Esophagus muscularis mucosa (tissue), 4 donors: ENCODE data around the gene DSP. TPM values are rescaled to one million over a fixed set of nuclear protein-coding genes. Genes with fewer than 3 reads are reported as not detected.

Experiments
- DNase-seq: peaks from one replicate; pipeline ENCODE4 v3.0.0-alpha.2; 2017; ENCODE audit errors: extremely low spot score
- H3K27ac ChIP-seq, 4 donors: fragments of 200-600 bp; sonication (generic); replicated peaks in 1 of 4; 1 replicate in 3 of 4; 2 replicates in 1 of 4; pipeline ENCODE4 v1.5.1; 2016 to 2019; ENCODE audit warnings: mild to moderate bottlenecking in 1 of 4
- H3K27me3 ChIP-seq, 4 donors: fragments of 200-600 bp; sonication (generic); one replicate each; pipeline versions ENCODE4 v1.5.1 to v1.6.0; 2016 to 2019
- H3K36me3 ChIP-seq, 4 donors: fragments of 200-600 bp; sonication (generic); one replicate each; pipeline ENCODE4 v1.5.1; 2016 to 2019
- H3K4me1 ChIP-seq, 4 donors: fragments of 200-600 bp; sonication (generic); one replicate each; pipeline ENCODE4 v1.5.1; 2016 to 2019
- H3K4me3 ChIP-seq, 4 donors: fragments of 200-600 bp; sonication (generic); 1 replicate in 2 of 4; 2 replicates in 2 of 4; pipeline ENCODE4 v1.5.1; 2016 to 2019; ENCODE audit warnings: mild to moderate bottlenecking in 4 of 4, moderate library complexity in 1 of 4
- H3K9me3 ChIP-seq, 4 donors: fragments of 200-600 bp; sonication (generic); 1 replicate in 3 of 4; 2 replicates in 1 of 4; pipeline ENCODE4 v1.5.1; 2016 to 2019
- EP300 ChIP-seq: sonication (generic); formaldehyde crosslinking; IDR thresholded peaks from one replicate; pipeline ENCODE4 v1.6.1; 2017; ENCODE audit warnings: antibody characterized with exemption
- POLR2A ChIP-seq: fragments of 450-650 bp; IDR thresholded peaks from one replicate; pipeline ENCODE4 v1.6.1; 2017; ENCODE audit warnings: antibody characterized with exemption, moderate library complexity, mild to moderate bottlenecking, low read depth
- POLR2AphosphoS5 ChIP-seq, 2 donors: sonication (generic); formaldehyde crosslinking; IDR thresholded peaks; one replicate each; pipeline ENCODE4 v1.6.1; 2017; ENCODE audit warnings: antibody characterized with exemption in 2 of 2
- WGBS: methylation state at CpG from one replicate; pipeline ENCODE4 v1.1.5; 2018; 5-methylcytosine and 5-hydroxymethylcytosine counted together
- intact Hi-C: fragments of 100-400 bp; cut with DNase I; formaldehyde crosslinking; loops from one replicate; pipeline ENCODE4 v1.15.1; 2023
- total RNA-seq, 4 donors: library from RNA; depleted of rRNA; stranded (reverse); fragments of >200 nt; gene quantifications; one replicate each; pipeline versions ENCODE4 v1.1.0 to v1.2.1, GENCODE V29; 2016
- TF ChIP-seq, protein P1 (sequence below), 3 experiments: fragments of 200-600 bp in 2 of 3; fragments of 450-650 bp in 1 of 3; sonication (generic) in 2 of 3; IDR thresholded peaks; one replicate each; pipeline ENCODE4 v1.5.1; 2017 to 2019; ENCODE audit warnings: antibody characterized with exemption in 3 of 3, mild to moderate bottlenecking in 2 of 3, moderate library complexity in 1 of 3

The DSP gene
- total RNA-seq, 4 donors from 2014 or later: 2.1 to 9.4 (median 5.9) TPM

GRCh38 chr6:7538484-7538883 is 3.0 kb upstream of the DSP start:
- no peaks in the 10 kb centered on the region for H3K9me3 ChIP-seq
- no peak overlapping the region for H3K27ac ChIP-seq
- no peak for DNase-seq
- no peaks in the 10 kb centered on the region for H3K36me3 ChIP-seq
- TF ChIP-seq, protein P1, sequence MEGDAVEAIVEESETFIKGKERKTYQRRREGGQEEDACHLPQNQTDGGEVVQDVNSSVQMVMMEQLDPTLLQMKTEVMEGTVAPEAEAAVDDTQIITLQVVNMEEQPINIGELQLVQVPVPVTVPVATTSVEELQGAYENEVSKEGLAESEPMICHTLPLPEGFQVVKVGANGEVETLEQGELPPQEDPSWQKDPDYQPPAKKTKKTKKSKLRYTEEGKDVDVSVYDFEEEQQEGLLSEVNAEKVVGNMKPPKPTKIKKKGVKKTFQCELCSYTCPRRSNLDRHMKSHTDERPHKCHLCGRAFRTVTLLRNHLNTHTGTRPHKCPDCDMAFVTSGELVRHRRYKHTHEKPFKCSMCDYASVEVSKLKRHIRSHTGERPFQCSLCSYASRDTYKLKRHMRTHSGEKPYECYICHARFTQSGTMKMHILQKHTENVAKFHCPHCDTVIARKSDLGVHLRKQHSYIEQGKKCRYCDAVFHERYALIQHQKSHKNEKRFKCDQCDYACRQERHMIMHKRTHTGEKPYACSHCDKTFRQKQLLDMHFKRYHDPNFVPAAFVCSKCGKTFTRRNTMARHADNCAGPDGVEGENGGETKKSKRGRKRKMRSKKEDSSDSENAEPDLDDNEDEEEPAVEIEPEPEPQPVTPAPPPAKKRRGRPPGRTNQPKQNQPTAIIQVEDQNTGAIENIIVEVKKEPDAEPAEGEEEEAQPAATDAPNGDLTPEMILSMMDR (IDR thresholded peaks at IDR 0.05): no peak
- TF ChIP-seq EP300: no peak
- no peak for TF ChIP-seq POLR2A
- no peak for TF ChIP-seq POLR2AphosphoS5 (IDR thresholded peaks at IDR 0.05)
- intact Hi-C loops: no loop called here
- H3K27me3 ChIP-seq: peaks cover 7 to 74% (median 36%) of the 10 kb centered on the region in 4 donors
- no peak overlapping the region for H3K4me3 ChIP-seq
- peaks cover 5 to 29% (median 27%) of the 10 kb centered on the region in 4 donors for H3K4me1 ChIP-seq
- 37% methylated on average over 5 of the region's 5 CpGs for WGBS

GRCh38 chr6:7540595-7540994 is 876 bp upstream of the DSP start:
- H3K27ac ChIP-seq: no peak overlapping the region
- TF ChIP-seq POLR2A (no peak), EP300 (no peak), POLR2AphosphoS5 (IDR thresholded peaks at IDR 0.05) (no peak)
- TF ChIP-seq, protein P1 (IDR thresholded peaks at IDR 0.05): no peak
- H3K4me1 ChIP-seq: peaks cover 5 to 29% (median 27%) of the 10 kb centered on the region in 4 donors
- DNase-seq: peak; percentile 89
- H3K9me3 ChIP-seq: no peaks in the 10 kb centered on the region
- H3K4me3 ChIP-seq: peak overlapping the region in 3 of 4 donors; percentile 54 to 59 (median 54)
- 19% methylated on average over 17 of the region's 17 CpGs for WGBS
- peaks cover 7 to 84% (median 36%) of the 10 kb centered on the region in 4 donors for H3K27me3 ChIP-seq
- intact Hi-C loops: no loop called here
- H3K36me3 ChIP-seq: no peaks in the 10 kb centered on the region

- H3K27ac ChIP-seq: peak overlapping the region in 3 of 4 donors; percentile 46 to 65 (median 56)
- peak; percentile 74 for DNase-seq
- no peak for TF ChIP-seq POLR2A
- TF ChIP-seq EP300: no peak
- no peak for TF ChIP-seq POLR2AphosphoS5 (IDR thresholded peaks at IDR 0.05)
- TF ChIP-seq, protein P1 (IDR thresholded peaks at IDR 0.05): no peak
- H3K36me3 ChIP-seq: no peaks in the 10 kb centered on the region
- peaks cover 5 to 29% (median 27%) of the 10 kb centered on the region in 4 donors for H3K4me1 ChIP-seq
- H3K4me3 ChIP-seq: peak overlapping the region; percentile 54 to 62 (median 56)
- no peaks in the 10 kb centered on the region for H3K9me3 ChIP-seq
- intact Hi-C loops: no loop called here
- WGBS: 0% methylated on average over 25 of the region's 80 CpGs
- peaks cover 7 to 81% (median 36%) of the 10 kb centered on the region in 4 donors for H3K27me3 ChIP-seq
Measured at GRCh38 chr6:7542065-7542873, 798 bp downstream of the DSP start.

GRCh38 chr6:7542874-7543624 is 1.6 kb downstream of the DSP start:
- Histone ChIP-seq H3K4me1 (peaks cover 7 to 29% (median 27%) of the 10 kb centered on the region in 4 donors), H3K36me3 (no peaks in the 10 kb centered on the region), H3K27ac (peak overlapping the region in 3 of 4 donors; percentile 46 to 65 (median 56)), H3K27me3 (peaks cover 7 to 81% (median 34%) of the 10 kb centered on the region in 4 donors), H3K4me3 (peak overlapping the region; percentile 54 to 62 (median 56)), H3K9me3 (no peaks in the 10 kb centered on the region)
- 14% methylated on average over 18 of the region's 32 CpGs for WGBS
- peak; percentile 92 for DNase-seq
- intact Hi-C loops: no loop called here
- TF ChIP-seq, protein P1 (IDR thresholded peaks at IDR 0.05): no peak
- TF ChIP-seq POLR2A (no peak), POLR2AphosphoS5 (IDR thresholded peaks at IDR 0.05) (no peak), EP300 (no peak)
